ENCODE measurements around the gene GABBR2. TPM values are rescaled to one million over a fixed set of nuclear protein-coding genes. Genes with fewer than 3 reads are reported as not detected.

GABBR2 gene
- total RNA-seq, 1 donor from 2014 or later, result 0.75 TPM

DNA sequence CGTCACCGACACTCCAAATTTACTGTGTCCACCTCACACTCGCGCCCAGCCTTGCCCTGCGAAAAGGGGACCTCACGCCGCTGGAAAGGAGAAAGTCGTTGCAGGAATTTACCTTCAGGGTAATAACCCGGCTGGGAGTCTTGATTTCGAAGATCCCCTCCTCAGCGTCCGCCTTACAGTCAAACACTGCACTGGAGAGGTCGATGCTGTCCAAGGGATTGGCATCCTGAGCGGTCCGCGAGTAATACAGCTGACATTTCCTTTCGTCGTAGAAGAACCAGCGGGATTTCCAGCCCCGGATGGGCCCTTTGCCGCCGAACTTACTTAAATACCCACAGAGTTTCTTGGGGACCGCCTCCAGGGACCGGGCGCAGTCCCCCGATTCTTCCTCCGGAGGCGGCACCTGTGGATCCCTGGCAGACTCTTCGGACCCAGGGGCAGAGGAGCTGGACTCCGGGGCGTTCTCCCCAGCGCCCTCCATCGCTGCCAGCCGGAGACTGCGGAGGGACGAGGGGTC lies 453.6 kb downstream of the GABBR2 start:
- H3K4me3 ChIP-seq (ENCODE audit: low read depth, low read length), result peak overlapping the region; percentile 100
- no peak for DNase-seq (ENCODE audit: low read depth)
- TF ChIP-seq, protein P1, sequence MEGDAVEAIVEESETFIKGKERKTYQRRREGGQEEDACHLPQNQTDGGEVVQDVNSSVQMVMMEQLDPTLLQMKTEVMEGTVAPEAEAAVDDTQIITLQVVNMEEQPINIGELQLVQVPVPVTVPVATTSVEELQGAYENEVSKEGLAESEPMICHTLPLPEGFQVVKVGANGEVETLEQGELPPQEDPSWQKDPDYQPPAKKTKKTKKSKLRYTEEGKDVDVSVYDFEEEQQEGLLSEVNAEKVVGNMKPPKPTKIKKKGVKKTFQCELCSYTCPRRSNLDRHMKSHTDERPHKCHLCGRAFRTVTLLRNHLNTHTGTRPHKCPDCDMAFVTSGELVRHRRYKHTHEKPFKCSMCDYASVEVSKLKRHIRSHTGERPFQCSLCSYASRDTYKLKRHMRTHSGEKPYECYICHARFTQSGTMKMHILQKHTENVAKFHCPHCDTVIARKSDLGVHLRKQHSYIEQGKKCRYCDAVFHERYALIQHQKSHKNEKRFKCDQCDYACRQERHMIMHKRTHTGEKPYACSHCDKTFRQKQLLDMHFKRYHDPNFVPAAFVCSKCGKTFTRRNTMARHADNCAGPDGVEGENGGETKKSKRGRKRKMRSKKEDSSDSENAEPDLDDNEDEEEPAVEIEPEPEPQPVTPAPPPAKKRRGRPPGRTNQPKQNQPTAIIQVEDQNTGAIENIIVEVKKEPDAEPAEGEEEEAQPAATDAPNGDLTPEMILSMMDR (conservative IDR thresholded peaks at IDR 0.05; ENCODE audit: low read depth, low read length), result no peak

GRCh38 chr9:98254228-98255060 lies 454.3 kb downstream of the GABBR2 start:
- H3K4me3 ChIP-seq (ENCODE audit: low read depth, low read length), result peak overlapping the region; percentile 100
- TF ChIP-seq, protein P1 (conservative IDR thresholded peaks at IDR 0.05; ENCODE audit: low read depth, low read length), result no peak
- no peak for DNase-seq (ENCODE audit: low read depth)

GRCh38 chr9:98253565-98253964 lies 455.2 kb downstream of the GABBR2 start:
- TF ChIP-seq, protein P1 (conservative IDR thresholded peaks at IDR 0.05; ENCODE audit: low read depth, low read length), result no peak
- DNase-seq (ENCODE audit: low read depth), result no peak
- H3K4me3 ChIP-seq (ENCODE audit: low read depth, low read length), result peak overlapping the region; percentile 100

GRCh38 chr9:98251551-98251950 lies 457.2 kb downstream of the GABBR2 start:
- no peak for DNase-seq (ENCODE audit: low read depth)
- no peak overlapping the region for H3K4me3 ChIP-seq (ENCODE audit: low read depth, low read length)
- TF ChIP-seq, protein P1 (conservative IDR thresholded peaks at IDR 0.05; ENCODE audit: low read depth, low read length), result no peak

DNA sequence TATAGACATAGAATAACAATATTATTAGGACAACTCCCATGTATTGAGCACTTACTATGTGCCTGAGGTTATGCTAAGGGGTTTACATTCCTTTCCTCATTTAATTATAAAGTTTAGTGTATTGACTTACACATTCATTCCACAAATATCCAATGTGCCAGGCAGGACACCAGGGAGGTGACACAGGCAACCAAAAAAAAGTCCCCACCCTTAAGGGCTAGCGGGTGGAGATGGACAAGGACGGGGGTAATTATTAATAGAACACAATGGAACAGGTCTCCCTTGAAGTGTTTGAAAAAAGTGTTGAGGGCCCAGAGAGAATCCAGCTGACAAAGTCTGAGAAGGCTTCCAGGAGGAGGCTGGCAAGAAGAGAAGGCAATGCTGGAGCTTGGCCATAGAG lies 459.0 kb downstream of the GABBR2 start:
- no peak for DNase-seq (ENCODE audit: low read depth)
- TF ChIP-seq, protein P1 (conservative IDR thresholded peaks at IDR 0.05; ENCODE audit: low read depth, low read length), result no peak
- H3K4me3 ChIP-seq (ENCODE audit: low read depth, low read length), result no peak overlapping the region

DNA sequence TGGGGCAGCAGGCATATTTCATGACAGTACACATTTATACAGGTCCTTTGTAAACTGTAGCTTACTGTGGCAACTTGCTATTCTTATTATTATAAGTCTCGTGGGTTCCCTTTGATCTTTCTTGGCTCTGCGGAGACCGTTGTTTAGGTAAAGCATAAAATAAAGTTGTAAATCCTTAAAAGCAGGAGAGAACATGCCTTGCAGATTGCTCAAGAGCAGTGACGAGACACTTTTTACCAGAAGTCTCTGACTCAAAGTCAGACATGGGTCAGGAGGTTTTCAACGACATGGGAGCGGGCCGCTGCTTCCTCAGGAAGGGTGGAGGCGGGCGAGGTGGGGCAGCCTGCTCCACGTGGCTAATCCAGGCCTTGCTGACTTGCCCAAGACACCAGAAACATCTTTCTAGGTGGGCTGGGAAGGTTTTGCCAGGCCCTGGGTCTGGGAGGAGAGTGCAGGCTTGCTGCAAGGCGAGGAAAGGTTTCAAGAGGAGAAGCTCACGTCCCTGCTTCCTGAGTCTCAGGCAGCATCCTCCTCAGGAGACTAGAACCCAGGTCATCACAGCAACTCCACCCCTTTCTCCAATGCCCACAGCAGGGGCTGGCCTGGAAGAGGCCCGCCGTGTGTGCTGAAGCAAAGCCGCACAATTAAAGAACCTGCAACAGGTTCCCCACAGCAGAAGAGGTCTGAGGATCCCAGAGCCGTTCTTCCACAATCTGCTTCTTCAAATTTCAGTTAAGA lies 459.8 kb downstream of the GABBR2 start:
- DNase-seq (ENCODE audit: low read depth), result peak; percentile 89
- TF ChIP-seq, protein P1 (conservative IDR thresholded peaks at IDR 0.05; ENCODE audit: low read depth, low read length), result no peak
- H3K4me3 ChIP-seq (ENCODE audit: low read depth, low read length), result no peak overlapping the region
